ENCODE data around the gene RASD2.
A peak's percentile ranks its signal among the peaks of the same experiment; 100 is the strongest.

RASD2 gene

DNA sequence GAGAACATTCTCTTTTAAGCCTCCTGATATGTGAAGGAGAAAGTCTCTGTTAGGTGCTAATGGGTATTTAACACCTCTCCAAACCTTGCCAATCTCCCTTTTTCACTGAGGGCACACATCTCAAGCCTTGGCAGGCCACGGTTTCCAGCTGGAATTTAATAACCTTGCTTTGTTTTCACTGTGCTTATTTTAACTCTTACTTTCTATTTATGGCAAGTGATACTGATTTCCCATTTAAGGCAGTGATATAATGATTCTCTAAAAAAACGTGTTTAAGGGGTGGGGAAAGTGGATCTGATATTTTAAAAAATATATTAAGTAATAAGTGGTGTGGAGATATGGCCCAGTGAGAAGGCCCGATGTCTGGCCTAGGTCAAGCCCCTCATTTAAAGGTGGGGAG lies 1.1 kb upstream of the RASD2 start:
- Histone ChIP-seq H4K91ac (ENCODE audit: low read depth, low read length) (no peak overlapping the region), H3K79me2 (ENCODE audit: control insufficient read depth, insufficient read depth, low read length, poor library complexity) (no peaks in the 10 kb centered on the region), H3K4ac (ENCODE audit: low read depth, low read length) (no peak overlapping the region), H3K27ac (ENCODE audit: low read depth, low read length) (no peak overlapping the region), H3K4me1 (ENCODE audit: control insufficient read depth in 1 of 2, insufficient read depth in 2 of 2, low read length in 2 of 2) (peaks cover 7 to 13% of the 10 kb centered on the region in 2 experiments), H3K36me3 (ENCODE audit: control insufficient read depth in 1 of 2, insufficient read depth in 2 of 2, low read length in 2 of 2) (no peaks in the 10 kb centered on the region), H2BK5ac (ENCODE audit: low read depth, low read length, poor library complexity) (no peak overlapping the region), H2AK5ac (ENCODE audit: low read length) (no peak overlapping the region), H3K23ac (ENCODE audit: low read length) (no peak overlapping the region), H3K18ac (ENCODE audit: low read length) (no peak overlapping the region), H2BK12ac (ENCODE audit: low read length) (no peak overlapping the region), H3K9ac (ENCODE audit: low read length) (no peak overlapping the region), H2BK120ac (ENCODE audit: insufficient read depth, low read length, poor library complexity) (no peak overlapping the region), H4K8ac (ENCODE audit: low read depth, low read length) (no peak overlapping the region), H3K27me3 (ENCODE audit: insufficient read depth, low read length) (peaks cover 14% of the 10 kb centered on the region), H3K4me2 (ENCODE audit: low read length) (peak overlapping the region; percentile 95), H4K12ac (ENCODE audit: low read depth, low read length) (no peak overlapping the region), H3K79me1 (ENCODE audit: low read length) (no peaks in the 10 kb centered on the region), H3K14ac (ENCODE audit: low read length) (no peak overlapping the region), H3K4me3 (ENCODE audit: low read depth, low read length) (peak overlapping the region; percentile 69), H3K9me3 (ENCODE audit: insufficient read depth, low read depth, low read length) (peaks cover 5% of the 10 kb centered on the region), H2AFZ (ENCODE audit: insufficient read depth, low read length, poor library complexity) (no peak overlapping the region)
- DNase-seq: no peak
- 100% methylated on average over 1 of the region's 3 CpGs for WGBS (ENCODE audit: extremely low coverage, insufficient coverage, insufficient read length)

DNA sequence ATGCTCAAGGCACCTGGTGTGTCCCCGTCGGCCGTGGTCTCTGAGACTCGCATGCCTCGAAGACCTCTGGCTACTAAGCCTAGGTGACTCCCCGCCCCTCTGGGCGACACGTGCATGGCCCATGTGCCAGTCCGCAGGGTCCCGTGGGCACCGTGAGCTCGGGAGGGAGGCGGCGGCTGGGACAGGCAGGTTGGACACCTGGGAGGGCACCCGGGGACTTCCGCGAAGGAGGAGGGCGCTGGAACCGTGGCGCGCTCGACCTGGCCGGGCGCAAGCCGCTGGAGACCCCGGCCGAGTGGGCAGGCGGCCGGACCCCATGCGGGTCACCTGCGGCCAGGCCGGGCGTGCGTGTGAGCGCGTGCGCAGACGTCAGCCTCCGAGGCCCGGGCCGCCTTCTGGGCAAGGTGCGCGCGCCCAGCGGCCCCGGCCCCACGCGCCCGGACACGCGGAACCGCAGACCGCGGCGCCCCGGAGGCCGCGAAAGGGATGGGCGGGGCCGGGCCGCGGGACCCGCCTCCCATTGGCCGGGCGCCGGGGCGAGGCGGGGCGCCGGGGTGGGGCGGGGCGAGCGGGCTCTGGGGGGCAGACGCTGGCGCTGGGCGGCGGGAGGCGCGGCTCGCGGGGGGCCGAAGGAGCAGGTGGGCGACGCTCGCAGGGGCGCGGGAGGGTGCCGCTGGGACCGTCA lies 579 bp upstream of the RASD2 start:
- Histone ChIP-seq H2AFZ (ENCODE audit: insufficient read depth, low read length, poor library complexity) (peak overlapping the region; percentile 37), H3K14ac (ENCODE audit: low read length) (no peak overlapping the region), H2BK5ac (ENCODE audit: low read depth, low read length, poor library complexity) (no peak overlapping the region), H3K79me2 (ENCODE audit: control insufficient read depth, insufficient read depth, low read length, poor library complexity) (no peaks in the 10 kb centered on the region), H3K9ac (ENCODE audit: low read length) (no peak overlapping the region), H3K4ac (ENCODE audit: low read depth, low read length) (no peak overlapping the region), H4K12ac (ENCODE audit: low read depth, low read length) (no peak overlapping the region), H3K36me3 (ENCODE audit: control insufficient read depth in 1 of 2, insufficient read depth in 2 of 2, low read length in 2 of 2) (no peaks in the 10 kb centered on the region), H4K91ac (ENCODE audit: low read depth, low read length) (no peak overlapping the region), H3K27ac (ENCODE audit: low read depth, low read length) (no peak overlapping the region), H3K79me1 (ENCODE audit: low read length) (no peaks in the 10 kb centered on the region), H3K4me3 (ENCODE audit: low read depth, low read length) (peak overlapping the region; percentile 69), H2BK12ac (ENCODE audit: low read length) (no peak overlapping the region), H4K8ac (ENCODE audit: low read depth, low read length) (no peak overlapping the region), H3K27me3 (ENCODE audit: insufficient read depth, low read length) (peaks cover 14% of the 10 kb centered on the region), H3K18ac (ENCODE audit: low read length) (no peak overlapping the region), H3K9me3 (ENCODE audit: insufficient read depth, low read depth, low read length) (peaks cover 5% of the 10 kb centered on the region), H2BK120ac (ENCODE audit: insufficient read depth, low read length, poor library complexity) (no peak overlapping the region), H3K4me2 (ENCODE audit: low read length) (peak overlapping the region; percentile 95), H3K4me1 (ENCODE audit: control insufficient read depth in 1 of 2, insufficient read depth in 2 of 2, low read length in 2 of 2) (peaks cover 7 to 13% of the 10 kb centered on the region in 2 experiments), H2AK5ac (ENCODE audit: low read length) (no peak overlapping the region), H3K23ac (ENCODE audit: low read length) (no peak overlapping the region)
- WGBS (ENCODE audit: extremely low coverage, insufficient coverage, insufficient read length): no CpG with 5 or more reads among the region's 89 CpGs
- DNase-seq: peak; percentile 14 to 63

DNA sequence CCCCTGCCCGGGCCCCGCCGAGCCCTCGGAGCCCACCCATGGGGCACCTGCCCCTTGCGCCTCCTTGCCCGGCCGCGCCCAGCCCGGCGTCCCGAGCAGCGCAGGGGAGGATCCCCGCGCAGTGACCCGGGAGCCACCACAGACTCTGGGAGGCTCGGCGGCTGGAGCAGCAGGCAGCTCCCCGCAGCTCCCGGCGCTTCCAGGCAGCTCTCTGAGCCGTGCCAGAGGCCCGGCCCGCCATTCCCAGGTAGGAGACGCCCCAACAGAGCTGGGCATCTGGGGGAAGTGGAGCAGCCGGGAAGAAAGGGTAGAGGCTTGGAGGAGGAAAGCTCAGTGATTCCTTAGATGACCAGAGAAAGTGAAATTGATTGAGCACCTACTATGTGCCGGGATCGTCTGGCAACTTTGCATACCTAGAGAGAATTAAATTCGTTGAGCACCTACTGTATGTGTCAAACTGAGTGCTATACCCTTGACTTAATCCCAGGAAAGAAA lies 670 bp downstream of the RASD2 start:
- H3K79me2 ChIP-seq (ENCODE audit: control insufficient read depth, insufficient read depth, low read length, poor library complexity): no peaks in the 10 kb centered on the region
- H3K18ac ChIP-seq (ENCODE audit: low read length): no peak overlapping the region
- H3K4me2 ChIP-seq (ENCODE audit: low read length): peak overlapping the region; percentile 95
- no peak overlapping the region for H4K12ac ChIP-seq (ENCODE audit: low read depth, low read length)
- no peak overlapping the region for H3K23ac ChIP-seq (ENCODE audit: low read length)
- no peak overlapping the region for H4K91ac ChIP-seq (ENCODE audit: low read depth, low read length)
- H3K4ac ChIP-seq (ENCODE audit: low read depth, low read length): no peak overlapping the region
- H3K9ac ChIP-seq (ENCODE audit: low read length): no peak overlapping the region
- H2BK12ac ChIP-seq (ENCODE audit: low read length): no peak overlapping the region
- H2AK5ac ChIP-seq (ENCODE audit: low read length): no peak overlapping the region
- no peaks in the 10 kb centered on the region for H3K36me3 ChIP-seq (ENCODE audit: control insufficient read depth in 1 of 2, insufficient read depth in 2 of 2, low read length in 2 of 2)
- H3K27ac ChIP-seq (ENCODE audit: low read depth, low read length): no peak overlapping the region
- no peak overlapping the region for H2BK5ac ChIP-seq (ENCODE audit: low read depth, low read length, poor library complexity)
- H3K14ac ChIP-seq (ENCODE audit: low read length): no peak overlapping the region
- no peak for DNase-seq
- peaks cover 7 to 13% of the 10 kb centered on the region in 2 experiments for H3K4me1 ChIP-seq (ENCODE audit: control insufficient read depth in 1 of 2, insufficient read depth in 2 of 2, low read length in 2 of 2)
- H3K27me3 ChIP-seq (ENCODE audit: insufficient read depth, low read length): peaks cover 14% of the 10 kb centered on the region
- H2BK120ac ChIP-seq (ENCODE audit: insufficient read depth, low read length, poor library complexity): no peak overlapping the region
- H3K4me3 ChIP-seq (ENCODE audit: low read depth, low read length): no peak overlapping the region
- WGBS (ENCODE audit: extremely low coverage, insufficient coverage, insufficient read length): no CpG with 5 or more reads among the region's 28 CpGs
- no peak overlapping the region for H4K8ac ChIP-seq (ENCODE audit: low read depth, low read length)
- H2AFZ ChIP-seq (ENCODE audit: insufficient read depth, low read length, poor library complexity): no peak overlapping the region
- no peaks in the 10 kb centered on the region for H3K79me1 ChIP-seq (ENCODE audit: low read length)
- peaks cover 5% of the 10 kb centered on the region for H3K9me3 ChIP-seq (ENCODE audit: insufficient read depth, low read depth, low read length)

DNA sequence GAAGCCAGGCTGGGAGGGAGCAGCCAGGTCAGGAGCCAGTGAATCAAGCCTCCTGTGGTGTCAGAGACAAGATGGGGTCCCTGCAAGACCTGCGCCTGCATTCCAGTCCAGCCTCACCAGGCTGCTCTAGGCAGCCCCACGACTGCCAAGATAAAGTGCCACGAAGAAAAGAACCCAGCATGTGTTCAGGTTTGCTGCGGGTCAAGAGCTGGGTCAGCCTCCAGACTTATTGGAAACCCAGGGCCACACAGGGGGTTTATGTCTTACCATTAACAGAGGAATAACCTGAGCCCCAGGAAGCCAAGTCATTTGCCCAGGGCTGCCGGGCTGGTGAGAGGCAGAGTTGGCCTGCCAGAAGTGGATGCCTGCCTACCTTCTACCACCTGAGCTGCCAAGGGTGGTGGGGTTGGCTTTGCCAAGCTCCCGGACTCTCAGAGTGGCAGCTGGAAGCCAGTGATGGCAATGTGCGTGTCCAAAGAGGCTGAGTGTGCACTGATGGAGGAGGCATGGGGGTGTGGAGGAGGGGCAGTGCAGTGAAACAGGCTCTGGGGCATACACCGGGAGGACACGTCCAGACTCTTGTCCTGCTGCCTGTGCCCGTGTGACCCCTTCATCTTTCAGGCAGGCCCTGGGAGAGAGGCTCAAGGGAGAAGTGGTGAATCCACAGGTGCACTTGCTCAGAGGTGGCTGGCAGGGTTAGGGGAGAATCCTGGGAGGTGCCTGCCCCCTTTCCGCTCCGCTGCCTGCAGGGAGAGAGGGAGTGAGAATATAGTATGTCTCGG lies 1.7 kb downstream of the RASD2 start:
- no peaks in the 10 kb centered on the region for H3K79me1 ChIP-seq (ENCODE audit: low read length)
- peaks cover 5% of the 10 kb centered on the region for H3K9me3 ChIP-seq (ENCODE audit: insufficient read depth, low read depth, low read length)
- H3K4ac ChIP-seq (ENCODE audit: low read depth, low read length): no peak overlapping the region
- H3K4me2 ChIP-seq (ENCODE audit: low read length): no peak overlapping the region
- no peak overlapping the region for H3K27ac ChIP-seq (ENCODE audit: low read depth, low read length)
- WGBS (ENCODE audit: extremely low coverage, insufficient coverage, insufficient read length): no CpG with 5 or more reads among the region's 13 CpGs
- no peak overlapping the region for H3K18ac ChIP-seq (ENCODE audit: low read length)
- no peak overlapping the region for H2BK5ac ChIP-seq (ENCODE audit: low read depth, low read length, poor library complexity)
- no peaks in the 10 kb centered on the region for H3K36me3 ChIP-seq (ENCODE audit: control insufficient read depth in 1 of 2, insufficient read depth in 2 of 2, low read length in 2 of 2)
- H3K9ac ChIP-seq (ENCODE audit: low read length): no peak overlapping the region
- no peak overlapping the region for H4K12ac ChIP-seq (ENCODE audit: low read depth, low read length)
- H3K14ac ChIP-seq (ENCODE audit: low read length): no peak overlapping the region
- no peak overlapping the region for H2BK12ac ChIP-seq (ENCODE audit: low read length)
- H3K79me2 ChIP-seq (ENCODE audit: control insufficient read depth, insufficient read depth, low read length, poor library complexity): no peaks in the 10 kb centered on the region
- no peak for DNase-seq
- H2AFZ ChIP-seq (ENCODE audit: insufficient read depth, low read length, poor library complexity): no peak overlapping the region
- H4K91ac ChIP-seq (ENCODE audit: low read depth, low read length): no peak overlapping the region
- H3K23ac ChIP-seq (ENCODE audit: low read length): no peak overlapping the region
- peaks cover 14% of the 10 kb centered on the region for H3K27me3 ChIP-seq (ENCODE audit: insufficient read depth, low read length)
- peaks cover 7 to 13% of the 10 kb centered on the region in 2 experiments for H3K4me1 ChIP-seq (ENCODE audit: control insufficient read depth in 1 of 2, insufficient read depth in 2 of 2, low read length in 2 of 2)
- no peak overlapping the region for H3K4me3 ChIP-seq (ENCODE audit: low read depth, low read length)
- no peak overlapping the region for H2AK5ac ChIP-seq (ENCODE audit: low read length)
- no peak overlapping the region for H4K8ac ChIP-seq (ENCODE audit: low read depth, low read length)
- no peak overlapping the region for H2BK120ac ChIP-seq (ENCODE audit: insufficient read depth, low read length, poor library complexity)
